CD4-positive, alpha-beta T cell treated with Interferon alpha-2 for 1 hour (primary cell): Measurements from ENCODE around the gene NRM.
"Not testable (repeated sequence)": the region's sequence is repeated elsewhere in the genome, so short reads cannot be mapped to it uniquely, and the experiment has no call there.

Source experiments
- DNase-seq, 2 donors: peaks; one replicate each; pipeline ENCODE4 v3.0.0-alpha.2; 2020 to 2022

NRM gene

GRCh38 chr6:30719791-30720737, 29.3 kb upstream of the NRM start, which contains the start of gene TUBB:
Gene TUBB, plus strand, starts transcription at chr6:30720352. Its CDS starts 155 bp downstream, at chr6:30720507.
- DNase-seq = peak; percentile 95 to 96

GRCh38 chr6:30719356-30719755, 28.6 kb upstream of the NRM start:
- no peak for DNase-seq

GRCh38 chr6:30717845-30718720, 27.3 kb upstream of the NRM start:
- DNase-seq = not testable (repeated sequence)

- DNase-seq = peak; percentile 100
Measured at GRCh38 chr6:30717129-30717844, 26.5 kb upstream of the NRM start, which contains the start of gene MDC1. Gene MDC1, minus strand, starts transcription at chr6:30717281. Its CDS starts 2,106 bp downstream, at chr6:30715175.

- DNase-seq = no peak
Measured at GRCh38 chr6:30716879-30717128, 26.0 kb upstream of the NRM start.

- DNase-seq = no peak
Measured at GRCh38 chr6:30714263-30714662, 23.5 kb upstream of the NRM start.

- no peak for DNase-seq
Measured at GRCh38 chr6:30712441-30712945, 21.7 kb upstream of the NRM start.

GRCh38 chr6:30711758-30712380, 21.1 kb upstream of the NRM start:
- no peak for DNase-seq

- DNase-seq = no peak
Measured at GRCh38 chr6:30709101-30709868, 18.5 kb upstream of the NRM start.

GRCh38 chr6:30707281-30707850, 16.6 kb upstream of the NRM start:
- no peak for DNase-seq

- DNase-seq = no peak
Measured at GRCh38 chr6:30705620-30706019, 14.8 kb upstream of the NRM start.

- DNase-seq = no peak
Measured at GRCh38 chr6:30703821-30704220, 13.0 kb upstream of the NRM start.

- no peak for DNase-seq
Measured at GRCh38 chr6:30703011-30703410, 12.2 kb upstream of the NRM start.

- no peak for DNase-seq
Measured at GRCh38 chr6:30700340-30700739, 9.6 kb upstream of the NRM start.

GRCh38 chr6:30696432-30696831, 5.6 kb upstream of the NRM start:
- no peak for DNase-seq

- no peak for DNase-seq
Measured at GRCh38 chr6:30691208-30691847, 544 bp upstream of the NRM start.

- DNase-seq = no peak
Measured at GRCh38 chr6:30689985-30690384, 799 bp downstream of the NRM start.

GRCh38 chr6:30689022-30689865, 1.5 kb downstream of the NRM start:
- no peak for DNase-seq

GRCh38 chr6:30688569-30688968, 2.2 kb downstream of the NRM start:
- DNase-seq = peak in 1 of 2 donors; percentile 44
